Hepatocyte (in vitro differentiated cells): ENCODE data around the gene LATS2. TPM values are rescaled to one million over a fixed set of nuclear protein-coding genes. Genes with fewer than 3 reads are reported as not detected.

Experiments used
- DNase-seq: peaks from one replicate; pipeline ENCODE4 v3.0.0-alpha.2; 2016; ENCODE audit warnings: low spot score
- H2AFZ ChIP-seq: fragments of 200-600 bp; sonication (generic); 2 replicates; pipeline ENCODE4 v1.6.0; 2016; ENCODE audit warnings: antibody characterized with exemption, mild to moderate bottlenecking
- H3K27ac ChIP-seq: fragments of 200-600 bp; sonication (generic); 2 replicates; pipeline ENCODE4 v1.5.1; 2016; ENCODE audit warnings: mild to moderate bottlenecking
- H3K27me3 ChIP-seq: fragments of 200-600 bp; sonication (generic); 2 replicates; pipeline ENCODE4 v1.6.1; 2016
- H3K36me3 ChIP-seq: fragments of 200-600 bp; sonication (generic); replicated peaks from 2 replicates; pipeline ENCODE4 v1.5.1; 2016; ENCODE audit warnings: low read depth; ENCODE audit not compliant: insufficient read depth
- H3K4me1 ChIP-seq: fragments of 200-600 bp; sonication (generic); 2 replicates; pipeline ENCODE4 v1.5.1; 2016; ENCODE audit warnings: mild to moderate bottlenecking, moderate library complexity; ENCODE audit not compliant: insufficient read depth
- H3K4me2 ChIP-seq: fragments of 200-600 bp; sonication (generic); 2 replicates; pipeline ENCODE4 v1.6.0; 2016
- H3K4me3 ChIP-seq: fragments of 200-600 bp; sonication (generic); 2 replicates; pipeline ENCODE4 v1.5.1; 2016; ENCODE audit warnings: mild to moderate bottlenecking
- H3K79me2 ChIP-seq: fragments of 200-600 bp; sonication (generic); 2 replicates; pipeline ENCODE4 v1.6.0; 2017; ENCODE audit warnings: mild to moderate bottlenecking
- H3K9me2 ChIP-seq: fragments of 200-600 bp; sonication (generic); replicated peaks from 2 replicates; pipeline ENCODE4 v1.6.0; 2017; ENCODE audit warnings: mild to moderate bottlenecking; ENCODE audit not compliant: insufficient read depth
- H3K9me3 ChIP-seq: fragments of 200-600 bp; sonication (generic); 2 replicates; pipeline ENCODE4 v1.5.1; 2016; ENCODE audit warnings: low read depth, mild to moderate bottlenecking
- H4K20me1 ChIP-seq: fragments of 200-600 bp; sonication (generic); 2 replicates; pipeline ENCODE4 v1.6.0; 2016; ENCODE audit warnings: mild to moderate bottlenecking; ENCODE audit not compliant: insufficient read depth, poor library complexity, severe bottlenecking
- EZH2 ChIP-seq: fragments of 200-600 bp; sonication (generic); IDR thresholded peaks from 2 replicates; pipeline ENCODE4 v1.6.1; 2016; ENCODE audit warnings: antibody characterized with exemption, mild to moderate bottlenecking, borderline replicate concordance
- EZH2phosphoT487 ChIP-seq: fragments of 200-600 bp; sonication (generic); IDR thresholded peaks from one replicate; pipeline ENCODE4 v1.6.1; 2018; ENCODE audit warnings: antibody characterized with exemption, mild to moderate bottlenecking, low read depth, moderate library complexity; ENCODE audit not compliant: unreplicated experiment, severe bottlenecking
- WGBS: methylation state at CpG from one replicate; pipeline ENCODE4 v1.1.6; 2016; ENCODE audit warnings: low lambda C conversion rate; ENCODE audit errors: missing lambda C conversion rate; 5-methylcytosine and 5-hydroxymethylcytosine counted together
- polyA plus RNA-seq: library from polyadenylated mRNA; unstranded; fragments of >200 nt; fragmentation: Nextera tagmentation; extraction: Ambion mirVana; gene quantifications from 2 replicates; pipeline ENCODE4 v1.2.1, GENCODE V29; 2016
- total RNA-seq: library from RNA; depleted of rRNA; stranded (reverse); fragments of >200 nt; gene quantifications from 2 replicates; pipeline ENCODE4 v1.2.3, GENCODE V29; 2014
- TF ChIP-seq, protein P1 (sequence below): fragments of 200-600 bp; sonication (generic); IDR thresholded peaks from 2 replicates; pipeline ENCODE4 v1.5.1; 2016; ENCODE audit warnings: antibody characterized with exemption, mild to moderate bottlenecking; ENCODE audit not compliant: poor library complexity

The LATS2 gene
- total and polyA plus RNA-seq, 2 experiments from 2014 or later: 6.2 to 15.5 TPM

DNA sequence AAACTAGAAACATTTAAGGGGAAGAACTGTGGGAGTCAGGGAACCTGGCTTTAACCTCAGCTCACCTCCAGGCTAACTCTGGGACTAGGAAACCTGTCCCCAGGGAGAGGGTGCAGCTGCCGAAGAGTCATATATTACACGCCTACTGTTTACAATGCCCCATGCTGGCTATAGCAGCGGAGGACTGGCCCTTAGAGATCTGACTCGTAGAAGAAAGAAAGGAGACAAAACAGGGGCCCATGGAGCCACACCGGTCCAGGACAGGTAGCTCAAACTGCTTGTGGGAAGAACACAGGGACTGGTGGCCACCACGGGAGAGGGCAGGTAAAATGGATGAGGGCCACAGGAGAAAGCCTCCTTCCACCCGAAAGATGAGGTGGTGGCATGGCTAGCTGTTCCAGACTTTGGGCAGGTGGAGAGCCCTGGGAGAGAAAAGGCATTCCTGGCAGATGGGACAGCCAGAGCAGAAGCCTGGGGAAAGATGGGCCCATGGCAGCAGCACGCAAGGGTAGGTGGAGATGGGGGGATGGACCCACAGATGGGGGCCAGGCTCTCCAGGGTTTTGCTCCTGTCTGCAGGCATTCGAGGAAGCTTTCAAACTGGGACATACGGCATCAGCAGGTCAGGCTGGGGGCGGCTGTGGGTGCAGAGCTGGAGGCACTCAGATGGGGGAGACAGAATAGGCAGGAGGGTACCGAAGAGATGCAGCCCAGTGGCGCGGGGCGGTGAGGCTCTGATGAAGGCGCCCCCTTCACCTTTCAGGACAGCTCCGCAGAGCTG lies 69.5 kb downstream of the LATS2 start:
- Histone ChIP-seq H3K36me3 (no peaks in the 10 kb centered on the region), H2AFZ (no peak overlapping the region), H3K9me3 (no peaks in the 10 kb centered on the region), H3K4me2 (no peak overlapping the region), H3K79me2 (peaks cover 44% of the 10 kb centered on the region), H3K4me3 (no peak overlapping the region), H4K20me1 (peaks cover 3% of the 10 kb centered on the region), H3K9me2 (no peaks in the 10 kb centered on the region), H3K27ac (no peak overlapping the region), H3K4me1 (no peaks in the 10 kb centered on the region), H3K27me3 (no peaks in the 10 kb centered on the region)
- 96% methylated on average over 16 of the region's 17 CpGs for WGBS
- TF ChIP-seq EZH2phosphoT487: no peak
- TF ChIP-seq, protein P1, sequence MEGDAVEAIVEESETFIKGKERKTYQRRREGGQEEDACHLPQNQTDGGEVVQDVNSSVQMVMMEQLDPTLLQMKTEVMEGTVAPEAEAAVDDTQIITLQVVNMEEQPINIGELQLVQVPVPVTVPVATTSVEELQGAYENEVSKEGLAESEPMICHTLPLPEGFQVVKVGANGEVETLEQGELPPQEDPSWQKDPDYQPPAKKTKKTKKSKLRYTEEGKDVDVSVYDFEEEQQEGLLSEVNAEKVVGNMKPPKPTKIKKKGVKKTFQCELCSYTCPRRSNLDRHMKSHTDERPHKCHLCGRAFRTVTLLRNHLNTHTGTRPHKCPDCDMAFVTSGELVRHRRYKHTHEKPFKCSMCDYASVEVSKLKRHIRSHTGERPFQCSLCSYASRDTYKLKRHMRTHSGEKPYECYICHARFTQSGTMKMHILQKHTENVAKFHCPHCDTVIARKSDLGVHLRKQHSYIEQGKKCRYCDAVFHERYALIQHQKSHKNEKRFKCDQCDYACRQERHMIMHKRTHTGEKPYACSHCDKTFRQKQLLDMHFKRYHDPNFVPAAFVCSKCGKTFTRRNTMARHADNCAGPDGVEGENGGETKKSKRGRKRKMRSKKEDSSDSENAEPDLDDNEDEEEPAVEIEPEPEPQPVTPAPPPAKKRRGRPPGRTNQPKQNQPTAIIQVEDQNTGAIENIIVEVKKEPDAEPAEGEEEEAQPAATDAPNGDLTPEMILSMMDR: no peak
- no peak for TF ChIP-seq EZH2
- DNase-seq: no peak

DNA sequence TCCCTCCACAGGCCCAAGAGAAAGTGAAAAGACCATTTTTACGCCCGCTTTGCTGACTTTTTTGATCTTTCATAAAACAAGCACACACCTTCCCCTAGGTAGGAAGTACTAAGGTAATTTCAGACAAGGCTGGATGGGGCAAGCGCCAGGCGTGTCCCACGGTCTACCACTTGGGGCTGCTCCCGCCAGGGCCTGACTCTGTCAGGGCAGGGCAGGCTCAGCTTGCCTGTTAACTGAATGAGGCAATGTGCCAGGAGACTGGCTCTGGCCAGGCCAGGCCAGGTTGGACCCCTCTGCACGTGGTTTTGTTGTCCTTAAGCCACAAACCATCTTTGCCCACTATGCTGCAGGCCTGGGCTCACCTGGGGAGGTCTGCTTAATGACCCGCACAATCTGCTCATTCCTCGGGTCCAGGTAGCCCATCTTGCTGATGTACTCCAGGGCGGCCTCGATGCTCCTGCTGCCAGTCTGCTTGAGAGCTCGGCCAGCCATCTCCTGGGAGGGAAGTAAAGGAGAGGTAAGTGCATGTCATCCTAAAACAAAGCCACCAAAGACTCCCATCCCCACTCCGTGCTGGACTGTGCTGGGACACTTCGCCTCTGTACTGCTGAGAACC lies 70.4 kb downstream of the LATS2 start:
- Histone ChIP-seq H3K4me1 (no peaks in the 10 kb centered on the region), H3K36me3 (no peaks in the 10 kb centered on the region), H3K79me2 (peaks cover 37% of the 10 kb centered on the region), H3K4me3 (no peak overlapping the region), H3K9me2 (no peaks in the 10 kb centered on the region), H3K9me3 (no peaks in the 10 kb centered on the region), H2AFZ (no peak overlapping the region), H3K4me2 (no peak overlapping the region), H4K20me1 (peaks cover 3% of the 10 kb centered on the region), H3K27ac (no peak overlapping the region), H3K27me3 (no peaks in the 10 kb centered on the region)
- DNase-seq: no peak
- 98% methylated on average over 14 of the region's 14 CpGs for WGBS
- TF ChIP-seq, protein P1: no peak

DNA sequence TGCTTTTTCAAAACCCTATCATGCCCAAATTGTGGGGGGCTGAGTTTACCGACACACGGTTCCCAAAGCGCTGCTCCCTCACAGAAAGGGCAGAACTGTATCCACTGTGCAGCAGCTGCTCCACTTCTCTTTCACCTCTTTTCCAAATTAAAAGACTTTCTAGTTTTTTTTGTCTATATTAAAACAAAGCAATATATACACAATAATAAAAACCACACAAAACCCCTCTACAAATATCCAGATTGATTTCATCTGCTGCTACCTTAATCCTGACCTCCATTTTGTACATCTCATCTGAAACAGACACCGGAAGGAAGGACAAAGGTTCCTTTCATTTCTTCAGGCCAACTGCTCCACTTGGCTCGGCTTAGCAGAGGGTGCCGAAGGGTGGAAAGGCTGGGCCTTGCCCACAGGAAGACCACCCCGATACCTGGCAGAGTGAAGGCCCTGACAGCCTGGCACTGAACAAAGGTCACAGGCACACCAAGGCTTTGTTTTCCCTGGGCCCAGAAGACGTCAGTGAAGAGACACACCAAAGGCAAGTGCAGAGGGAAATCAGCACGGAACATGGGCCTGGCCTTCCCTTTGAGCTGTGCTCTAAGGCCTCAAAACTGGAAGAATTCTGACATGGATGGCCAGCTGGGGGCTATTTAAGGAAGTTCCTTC lies 71.6 kb downstream of the LATS2 start:
- TF ChIP-seq, protein P1: no peak
- TF ChIP-seq EZH2phosphoT487 (no peak), EZH2 (no peak)
- H4K20me1 ChIP-seq: peaks cover under 1% of the 10 kb centered on the region
- H3K4me3 ChIP-seq: no peak overlapping the region
- peak overlapping the region; percentile 43 for H3K27ac ChIP-seq
- WGBS: 94% methylated on average over 9 of the region's 9 CpGs
- H3K4me2 ChIP-seq: no peak overlapping the region
- no peaks in the 10 kb centered on the region for H3K9me2 ChIP-seq
- no peaks in the 10 kb centered on the region for H3K27me3 ChIP-seq
- DNase-seq: no peak
- H3K36me3 ChIP-seq: no peaks in the 10 kb centered on the region
- peaks cover 28% of the 10 kb centered on the region for H3K79me2 ChIP-seq
- no peak overlapping the region for H2AFZ ChIP-seq
- H3K4me1 ChIP-seq: no peaks in the 10 kb centered on the region
- no peaks in the 10 kb centered on the region for H3K9me3 ChIP-seq
